IMR-90 (cell line): Measurements from ENCODE around the gene SHC2. TPM values are rescaled to one million over a fixed set of nuclear protein-coding genes. Genes with fewer than 3 reads are reported as not detected.
A peak's percentile ranks its signal among the peaks of the same experiment; 100 is the strongest.

Experiments
- ATAC-seq: fragments of 200-7000 bp; cut with Tn5 transposase; 2 replicates; pipeline ENCODE4 v1.9.1; 2020; ENCODE audit warnings: low read depth, mild to moderate bottlenecking, moderate library complexity
- BruUV-seq: library from RNA; stranded (reverse); fragments of 400-500 nt; replicated peaks from 2 replicates; lab custom pipeline; 2021; lab: Mats Ljungman, UMichigan
- CTCF ChIA-PET: fragments of 300-600 bp; formaldehyde crosslinking; extraction: SDS; loops from one replicate; lab custom pipeline; 2021; ENCODE audit warnings: antibody characterized with exemption; lab: Yijun Ruan, JAX
- POLR2A ChIA-PET: fragments of 300-600 bp; sonication (Branson Sonifier 250); formaldehyde crosslinking; loops from one replicate; lab custom pipeline; 2022; ENCODE audit warnings: antibody characterized with exemption; ENCODE audit not compliant: unreplicated experiment; lab: Charles Lee
- DNase-seq: peaks from one replicate; pipeline ENCODE4 v3.0.0; 2013
- H2AFZ ChIP-seq: replicated peaks from 2 replicates; pipeline ENCODE3; 2013; ENCODE audit warnings: low read length, mild to moderate bottlenecking; ENCODE audit not compliant: poor library complexity
- H2AK5ac ChIP-seq: 2 replicates; pipeline ENCODE4 v1.6.1; 2013; ENCODE audit warnings: low read depth, low read length, inconsistent platforms
- H2AK9ac ChIP-seq: replicated peaks from 2 replicates; pipeline ENCODE3; 2013; ENCODE audit warnings: mild to moderate bottlenecking, low read depth, low read length, moderate library complexity; ENCODE audit not compliant: poor library complexity
- H2BK120ac ChIP-seq: 2 replicates; pipeline ENCODE4 v1.6.1; 2013; ENCODE audit warnings: low read depth, low read length, inconsistent platforms
- H2BK15ac ChIP-seq: 3 replicates; pipeline ENCODE4 v1.6.1; 2013; ENCODE audit warnings: low read depth, low read length, inconsistent platforms
- H2BK20ac ChIP-seq: 2 replicates; pipeline ENCODE4 v1.6.1; 2013; ENCODE audit warnings: low read depth, mild to moderate bottlenecking, inconsistent platforms, low read length, moderate library complexity
- H2BK5ac ChIP-seq: 2 replicates; pipeline ENCODE4 v1.6.1; 2013; ENCODE audit warnings: mild to moderate bottlenecking, low read depth, low read length, inconsistent platforms; ENCODE audit not compliant: poor library complexity, severe bottlenecking
- H3K14ac ChIP-seq: replicated peaks from 2 replicates; pipeline ENCODE4 v1.6.1; 2013; ENCODE audit warnings: low read depth, low read length, inconsistent platforms
- H3K18ac ChIP-seq: 2 replicates; pipeline ENCODE4 v1.6.1; 2013; ENCODE audit warnings: low read depth, low read length, control low read depth
- H3K23ac ChIP-seq: 2 replicates; pipeline ENCODE4 v1.6.1; 2013; ENCODE audit warnings: low read depth, low read length, inconsistent platforms
- H3K27ac ChIP-seq: 2 replicates; pipeline ENCODE4 v1.5.1; 2013; ENCODE audit warnings: mild to moderate bottlenecking, control low read depth, low read length; ENCODE audit not compliant: insufficient read depth
- H3K27me3 ChIP-seq: 2 replicates; pipeline ENCODE4 v1.6.1; 2013; ENCODE audit warnings: low read length; ENCODE audit not compliant: control insufficient read depth, insufficient read depth
- H3K36me3 ChIP-seq: 2 replicates; pipeline ENCODE4 v1.6.1; 2013; ENCODE audit warnings: low read length, mixed read lengths; ENCODE audit not compliant: control insufficient read depth, insufficient read depth
- H3K4ac ChIP-seq: 2 replicates; pipeline ENCODE4 v1.6.1; 2013; ENCODE audit warnings: low read depth, low read length, inconsistent platforms
- H3K4me1 ChIP-seq: 2 replicates; pipeline ENCODE4 v1.6.1; 2013; ENCODE audit warnings: low read length, mixed read lengths; ENCODE audit not compliant: control insufficient read depth, insufficient read depth
- H3K4me2 ChIP-seq: 2 replicates; pipeline ENCODE4 v1.6.1; 2013; ENCODE audit warnings: low read depth, mild to moderate bottlenecking, control low read depth, low read length, moderate library complexity
- H3K4me3 ChIP-seq: 2 replicates; pipeline ENCODE4 v1.5.1; 2013; ENCODE audit warnings: low read depth, mild to moderate bottlenecking, control low read depth, low read length, moderate library complexity; ENCODE audit not compliant: insufficient read depth
- H3K56ac ChIP-seq: 2 replicates; pipeline ENCODE4 v1.6.1; 2013; ENCODE audit warnings: low read length, inconsistent platforms; ENCODE audit not compliant: insufficient read depth; ENCODE audit errors: extremely low read depth
- H3K79me1 ChIP-seq, 2 experiments: 2 replicates each; pipeline ENCODE4 v1.6.1; 2013; ENCODE audit warnings: low read length in 2 of 2, inconsistent platforms in 1 of 2, low read depth in 1 of 2
- H3K9ac ChIP-seq: 2 replicates; pipeline ENCODE4 v1.6.1; 2013; ENCODE audit warnings: low read depth, low read length, control low read depth
- H3K9me1 ChIP-seq: 2 replicates; pipeline ENCODE4 v1.6.1; 2013; ENCODE audit warnings: low read length, inconsistent platforms; ENCODE audit not compliant: insufficient read depth
- H3K9me3 ChIP-seq: 2 replicates; pipeline ENCODE4 v1.6.1; 2013; ENCODE audit warnings: low read length; ENCODE audit not compliant: control insufficient read depth, insufficient read depth
- H4K20me1 ChIP-seq: 2 replicates; pipeline ENCODE4 v1.6.1; 2013; ENCODE audit warnings: low read length, inconsistent platforms; ENCODE audit not compliant: insufficient read depth
- H4K5ac ChIP-seq: 2 replicates; pipeline ENCODE4 v1.6.1; 2013; ENCODE audit warnings: mild to moderate bottlenecking, low read depth, low read length, control low read depth
- H4K8ac ChIP-seq, 2 experiments: 2 replicates each; pipeline ENCODE4 v1.6.1; 2013; ENCODE audit warnings: low read depth in 2 of 2, low read length in 2 of 2, control low read depth in 1 of 2, inconsistent platforms in 1 of 2
- H4K91ac ChIP-seq: 2 replicates; pipeline ENCODE4 v1.6.1; 2013; ENCODE audit warnings: low read depth, low read length, inconsistent platforms; ENCODE audit not compliant: insufficient read depth
- BHLHE40 ChIP-seq: fragments of 150-350 bp; IDR thresholded peaks from 2 replicates; pipeline ENCODE4 v1.6.1; 2016; ENCODE audit warnings: mild to moderate bottlenecking, low read depth, low read length
- CEBPB ChIP-seq: IDR thresholded peaks from 2 replicates; pipeline ENCODE4 v1.6.1; 2012; ENCODE audit warnings: low read depth, low read length, improper control_type of control experiment
- CHD1 ChIP-seq: IDR thresholded peaks from 2 replicates; pipeline ENCODE4 v1.6.1; 2012; ENCODE audit warnings: low read depth, low read length, improper control_type of control experiment
- CTCF ChIP-seq: conservative IDR thresholded peaks from 2 replicates; pipeline ENCODE4 v1.5.1; 2012; ENCODE audit warnings: mild to moderate bottlenecking, low read depth, low read length, improper control_type of control experiment
- ELK1 ChIP-seq: fragments of 150-350 bp; IDR thresholded peaks from 2 replicates; pipeline ENCODE4 v1.6.1; 2016; ENCODE audit warnings: low read depth, mild to moderate bottlenecking, low read length, moderate library complexity, borderline replicate concordance
- MAZ ChIP-seq: IDR thresholded peaks from 2 replicates; pipeline ENCODE4 v1.6.1; 2012; ENCODE audit warnings: low read depth, mild to moderate bottlenecking, low read length, improper control_type of control experiment, moderate library complexity, borderline replicate concordance
- MXI1 ChIP-seq: IDR thresholded peaks from 2 replicates; pipeline ENCODE4 v1.6.1; 2012; ENCODE audit warnings: low read depth, mild to moderate bottlenecking, low read length, moderate library complexity, borderline replicate concordance
- NFE2L2 ChIP-seq: fragments of 150-350 bp; IDR thresholded peaks from 2 replicates; pipeline ENCODE4 v1.6.1; 2016; ENCODE audit warnings: low read depth, mild to moderate bottlenecking, low read length
- RFX5 ChIP-seq: IDR thresholded peaks from 2 replicates; pipeline ENCODE4 v1.8.0; 2012; ENCODE audit warnings: low read depth, mild to moderate bottlenecking, low read length, moderate library complexity
- SMC3 ChIP-seq: fragments of 150-350 bp; IDR thresholded peaks from 2 replicates; pipeline ENCODE4 v1.6.1; 2016; ENCODE audit warnings: low read depth, mild to moderate bottlenecking, antibody characterized with exemption, low read length, moderate library complexity
- USF2 ChIP-seq: fragments of 150-350 bp; IDR thresholded peaks from 2 replicates; pipeline ENCODE4 v1.6.1; 2017; ENCODE audit warnings: mild to moderate bottlenecking, antibody characterized with exemption, low read length, low read depth
- WGBS, 2 experiments: methylation state at CpG; one replicate each; pipeline versions ENCODE4 v1.1.5 to v1.1.7; 2013; ENCODE audit warnings: missing lambda C conversion rate in 2 of 2; ENCODE audit not compliant: insufficient read length in 1 of 2; ENCODE audit errors: extremely low coverage in 2 of 2; 5-methylcytosine and 5-hydroxymethylcytosine counted together
- dilution Hi-C: fragments of 300-500 bp; cut with HindIII; formaldehyde crosslinking; loops from one replicate; pipeline ENCODE4 v1.14.3; 2018; ENCODE audit warnings: low sequenced_read_pairs; ENCODE audit not compliant: unreplicated experiment
- in situ Hi-C: fragments of 300-500 bp; cut with MboI; formaldehyde crosslinking; loops from 3 replicates; pipeline ENCODE4 v1.14.3; 2019; ENCODE audit warnings: low sequenced_read_pairs, inconsistent platforms, mixed read lengths
- intact Hi-C: fragments of 100-400 bp; cut with micrococcal nuclease; formaldehyde crosslinking; loops from 2 replicates; pipeline ENCODE4 v1.10.0; 2022
- polyA plus RNA-seq, 3 experiments: library from polyadenylated mRNA; depleted of rRNA; stranded (reverse); fragments of >200 nt; gene quantifications; 2 replicates each; pipeline ENCODE4 v1.2.3, GENCODE V29; 2012; ENCODE audit warnings: low replicate concordance in 1 of 3
- total RNA-seq: library from RNA; depleted of rRNA; stranded (reverse); fragments of >200 nt; gene quantifications from 2 replicates; pipeline ENCODE4 v1.2.3, GENCODE V29; 2012

The SHC2 gene
- total and polyA plus RNA-seq, 2 of the 4 experiments (the other 2 are of a cell fraction) = 0.68 TPM; not detected in 1

GRCh38 chr19:478236-478903 is 17.5 kb upstream of the SHC2 start:
- Histone ChIP-seq H3K56ac (no peak overlapping the region), H3K79me1 (no peaks in the 10 kb centered on the region), H3K4me3 (no peak overlapping the region), H3K9me1 (no peaks in the 10 kb centered on the region), H3K18ac (no peak overlapping the region), H4K5ac (no peak overlapping the region), H3K27me3 (peaks cover 5% of the 10 kb centered on the region; the same call in 1 of the 2 replicates), H2BK20ac (no peak overlapping the region), H2BK5ac (no peak overlapping the region), H2AK5ac (no peak overlapping the region), H3K4me1 (no peaks in the 10 kb centered on the region), H3K36me3 (no peaks in the 10 kb centered on the region), H3K9ac (no peak overlapping the region), H3K9me3 (no peaks in the 10 kb centered on the region), H3K4me2 (no peak overlapping the region), H3K23ac (no peak overlapping the region), H4K8ac (no peak overlapping the region), H4K91ac (no peak overlapping the region), H3K27ac (no peak overlapping the region), H2AK9ac (no peak overlapping the region), H2BK15ac (no peak overlapping the region), H2AFZ (peak overlapping the region; percentile 61), H2BK120ac (no peak overlapping the region), H3K14ac (no peak overlapping the region), H4K20me1 (no peaks in the 10 kb centered on the region), H3K4ac (no peak overlapping the region)
- in situ Hi-C loops (no loop called here), dilution Hi-C loops (no loop called here), intact Hi-C loops (no loop called here)
- TF ChIP-seq NFE2L2 (no peak), CEBPB (no peak), CHD1 (no peak), CTCF (no peak), MAZ (no peak), USF2 (no peak), MXI1 (no peak), BHLHE40 (no peak), ELK1 (no peak), SMC3 (no peak), RFX5 (no peak)
- WGBS, 2 experiments = 56% methylated on average over 18 of the region's 26 CpGs; no CpG with 5 or more reads in 1 of the 2 experiments
- POLR2A ChIA-PET = no interaction called here
- CTCF ChIA-PET = no interaction called here
- ATAC-seq = no peak
- no peak for DNase-seq
- BruUV-seq = no TSS peak
